Gastrocnemius medialis (tissue), 4 donors: ENCODE data around the gene BBOF1.

Source experiments
- POLR2A ChIP-seq, 2 donors: fragments of 450-650 bp; IDR thresholded peaks; one replicate each; pipeline ENCODE4 v1.6.1; 2017; ENCODE audit warnings: antibody characterized with exemption in 2 of 2, mild to moderate bottlenecking in 2 of 2, moderate library complexity in 2 of 2
- TF ChIP-seq, protein P1 (sequence below), 5 experiments: fragments of 450-650 bp in 3 of 5; fragments of 200-600 bp in 2 of 5; sonication (generic) in 2 of 5; IDR thresholded peaks in 4 of 5; conservative IDR thresholded peaks in 1 of 5; 1 replicate in 4 of 5; 2 replicates in 1 of 5; pipeline ENCODE4 v1.5.1; 2016 to 2019; ENCODE audit warnings: antibody characterized with exemption in 5 of 5, mild to moderate bottlenecking in 3 of 5, moderate library complexity in 3 of 5

DNA sequence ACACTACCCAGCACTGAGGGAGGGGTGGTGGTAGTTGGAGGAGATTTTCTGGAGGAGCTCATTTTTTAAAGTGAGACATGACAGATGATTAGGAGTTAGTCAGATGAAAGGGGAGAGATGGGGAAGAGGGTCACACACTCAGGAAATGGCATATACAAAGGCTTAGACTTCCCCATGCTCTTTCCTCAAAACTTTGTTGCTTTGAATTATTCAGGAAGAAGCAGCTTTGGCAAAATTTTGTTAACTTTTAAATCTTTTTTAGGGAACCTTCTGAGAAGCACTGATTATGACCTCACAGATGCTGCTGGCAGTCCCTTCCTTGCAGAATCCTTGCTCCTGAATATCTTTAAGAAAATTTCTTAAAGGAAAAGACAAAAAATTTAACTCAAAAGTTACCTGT, 45.3 kb downstream of the BBOF1 start:
- TF ChIP-seq POLR2A (IDR thresholded peaks at IDR 0.05): no peak
- TF ChIP-seq, protein P1, sequence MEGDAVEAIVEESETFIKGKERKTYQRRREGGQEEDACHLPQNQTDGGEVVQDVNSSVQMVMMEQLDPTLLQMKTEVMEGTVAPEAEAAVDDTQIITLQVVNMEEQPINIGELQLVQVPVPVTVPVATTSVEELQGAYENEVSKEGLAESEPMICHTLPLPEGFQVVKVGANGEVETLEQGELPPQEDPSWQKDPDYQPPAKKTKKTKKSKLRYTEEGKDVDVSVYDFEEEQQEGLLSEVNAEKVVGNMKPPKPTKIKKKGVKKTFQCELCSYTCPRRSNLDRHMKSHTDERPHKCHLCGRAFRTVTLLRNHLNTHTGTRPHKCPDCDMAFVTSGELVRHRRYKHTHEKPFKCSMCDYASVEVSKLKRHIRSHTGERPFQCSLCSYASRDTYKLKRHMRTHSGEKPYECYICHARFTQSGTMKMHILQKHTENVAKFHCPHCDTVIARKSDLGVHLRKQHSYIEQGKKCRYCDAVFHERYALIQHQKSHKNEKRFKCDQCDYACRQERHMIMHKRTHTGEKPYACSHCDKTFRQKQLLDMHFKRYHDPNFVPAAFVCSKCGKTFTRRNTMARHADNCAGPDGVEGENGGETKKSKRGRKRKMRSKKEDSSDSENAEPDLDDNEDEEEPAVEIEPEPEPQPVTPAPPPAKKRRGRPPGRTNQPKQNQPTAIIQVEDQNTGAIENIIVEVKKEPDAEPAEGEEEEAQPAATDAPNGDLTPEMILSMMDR (IDR thresholded peaks at IDR 0.05 in 4 of 5, conservative IDR thresholded peaks at IDR 0.05 in 1 of 5): no peak
